GM12801 (cell line): ENCODE measurements around the gene HERPUD2.

ENCODE experiments used
- TF ChIP-seq, protein P1 (sequence below): IDR thresholded peaks from one replicate; pipeline ENCODE4 v1.5.1; 2011; ENCODE audit warnings: control low read depth; ENCODE audit not compliant: insufficient read length; ENCODE audit errors: extremely low read depth

Gene HERPUD2

GRCh38 chr7:35720849-35721248, 25.9 kb upstream of the HERPUD2 start:
- TF ChIP-seq, protein P1, sequence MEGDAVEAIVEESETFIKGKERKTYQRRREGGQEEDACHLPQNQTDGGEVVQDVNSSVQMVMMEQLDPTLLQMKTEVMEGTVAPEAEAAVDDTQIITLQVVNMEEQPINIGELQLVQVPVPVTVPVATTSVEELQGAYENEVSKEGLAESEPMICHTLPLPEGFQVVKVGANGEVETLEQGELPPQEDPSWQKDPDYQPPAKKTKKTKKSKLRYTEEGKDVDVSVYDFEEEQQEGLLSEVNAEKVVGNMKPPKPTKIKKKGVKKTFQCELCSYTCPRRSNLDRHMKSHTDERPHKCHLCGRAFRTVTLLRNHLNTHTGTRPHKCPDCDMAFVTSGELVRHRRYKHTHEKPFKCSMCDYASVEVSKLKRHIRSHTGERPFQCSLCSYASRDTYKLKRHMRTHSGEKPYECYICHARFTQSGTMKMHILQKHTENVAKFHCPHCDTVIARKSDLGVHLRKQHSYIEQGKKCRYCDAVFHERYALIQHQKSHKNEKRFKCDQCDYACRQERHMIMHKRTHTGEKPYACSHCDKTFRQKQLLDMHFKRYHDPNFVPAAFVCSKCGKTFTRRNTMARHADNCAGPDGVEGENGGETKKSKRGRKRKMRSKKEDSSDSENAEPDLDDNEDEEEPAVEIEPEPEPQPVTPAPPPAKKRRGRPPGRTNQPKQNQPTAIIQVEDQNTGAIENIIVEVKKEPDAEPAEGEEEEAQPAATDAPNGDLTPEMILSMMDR: no peak

DNA sequence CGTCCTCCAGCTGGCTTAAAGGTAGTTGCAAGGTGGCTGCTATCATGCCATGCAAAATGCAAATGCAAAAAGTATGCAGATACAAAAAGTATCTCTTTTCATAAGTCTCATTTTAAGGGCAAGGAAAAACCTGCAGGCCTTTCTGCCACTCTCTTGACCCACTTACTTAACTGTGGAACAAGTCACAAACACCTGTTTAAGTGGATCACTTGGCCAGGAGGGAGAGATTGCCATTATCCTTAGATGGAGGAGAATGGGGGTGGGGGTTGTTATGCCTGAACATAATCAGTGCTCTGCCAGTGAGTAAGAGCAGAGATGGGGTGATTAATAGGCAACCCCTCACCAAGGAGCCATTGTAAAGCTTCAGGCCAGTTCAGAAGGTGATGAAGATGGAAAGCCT, 25.1 kb upstream of the HERPUD2 start:
- TF ChIP-seq, protein P1: no peak

- TF ChIP-seq, protein P1: no peak
These were observed 23.1 kb upstream of the HERPUD2 start for GRCh38 chr7:35718047-35718446.

DNA sequence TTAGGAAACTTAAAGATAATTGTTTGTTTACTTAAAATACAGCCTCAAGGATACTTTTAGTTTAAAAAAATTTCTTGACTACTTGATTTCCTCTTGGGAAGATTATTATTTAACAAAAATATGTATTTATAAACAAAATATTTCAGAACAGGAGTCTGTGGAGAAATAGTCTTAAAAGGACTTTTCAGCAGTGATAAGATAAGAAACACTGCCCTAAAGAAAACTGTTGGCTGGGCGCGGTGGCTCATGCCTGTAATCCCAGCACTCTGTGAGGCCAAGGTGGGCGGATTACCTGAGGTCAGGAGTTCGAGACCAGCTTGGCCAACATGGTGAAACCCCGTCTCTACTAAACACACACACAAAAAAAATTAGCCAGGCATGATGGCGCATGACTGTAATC, 22.6 kb upstream of the HERPUD2 start:
- TF ChIP-seq, protein P1: no peak

GRCh38 chr7:35717013-35717412, 22.1 kb upstream of the HERPUD2 start:
- TF ChIP-seq, protein P1: no peak

DNA sequence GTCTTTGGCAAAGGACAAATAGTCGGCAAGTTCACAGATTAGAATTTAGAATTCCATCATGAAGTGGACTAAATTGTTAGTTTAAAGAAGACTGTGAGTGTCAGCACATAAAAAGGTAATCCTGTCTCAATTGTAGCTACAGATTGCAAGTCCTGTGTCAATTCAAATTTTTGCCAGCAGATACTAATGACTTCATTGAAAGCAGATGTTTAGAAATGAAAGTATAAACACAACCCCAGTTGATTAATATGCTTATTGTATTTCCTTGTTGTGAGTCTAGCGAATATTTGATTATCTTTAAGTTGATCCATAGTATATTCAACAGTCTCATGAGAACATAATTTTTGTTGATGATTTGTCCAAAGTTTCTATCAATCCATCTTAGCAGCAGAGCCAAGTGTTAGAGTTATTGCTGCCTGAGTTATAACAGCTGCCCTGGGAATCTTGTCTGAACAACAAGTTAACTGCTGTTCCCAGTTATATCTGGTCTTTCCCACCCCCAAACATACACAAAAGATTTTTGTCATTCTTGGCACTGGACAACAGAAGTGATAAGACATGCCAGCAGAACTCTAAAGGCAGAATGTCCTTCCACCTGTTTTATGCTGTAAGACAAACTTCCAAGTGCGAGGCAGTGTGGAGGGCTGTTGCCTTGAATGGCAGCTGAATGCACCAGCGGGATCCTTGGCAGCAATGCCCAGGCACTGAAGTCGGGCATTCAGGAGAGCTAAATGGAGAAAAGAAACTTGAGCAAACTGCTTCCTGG, 21.3 kb upstream of the HERPUD2 start:
- TF ChIP-seq, protein P1: no peak

DNA sequence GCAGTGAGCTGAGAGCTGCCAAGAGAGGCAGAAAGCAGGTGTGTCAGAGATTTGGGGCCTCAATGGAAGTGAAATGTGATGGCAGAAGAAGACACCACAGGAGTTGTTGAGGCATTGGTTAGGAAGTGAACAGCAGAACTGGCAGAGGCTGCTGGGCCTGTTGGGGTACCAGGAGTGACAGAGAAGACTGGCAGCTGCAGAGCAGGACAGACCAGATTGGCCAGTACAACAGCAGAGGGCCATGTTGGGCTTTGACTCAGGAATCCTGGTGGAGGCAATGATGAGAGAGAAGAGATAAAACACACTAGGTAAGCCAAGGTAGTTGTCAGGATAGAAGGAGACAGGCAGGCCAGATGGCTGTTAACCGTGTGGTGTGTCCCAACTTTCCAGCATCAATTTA, 19.9 kb upstream of the HERPUD2 start:
- TF ChIP-seq, protein P1: no peak
